H1 (cell line): ENCODE measurements around the gene TIE1.

Experiments used
- CTCF ChIP-seq, 3 experiments: IDR thresholded peaks; 1 replicate in 2 of 3; 2 replicates in 1 of 3; pipeline versions ENCODE4 v1.5.1 to v1.6.1; 2011; ENCODE audit warnings: low read length in 3 of 3, mild to moderate bottlenecking in 3 of 3, inconsistent platforms in 2 of 3, low read depth in 1 of 3, moderate library complexity in 1 of 3; ENCODE audit not compliant: insufficient read depth in 1 of 3; ENCODE audit errors: control extremely low read depth in 1 of 3
- POLR2A ChIP-seq, 2 experiments: IDR thresholded peaks; 1 replicate in 1 of 2; 2 replicates in 1 of 2; pipeline ENCODE4 v1.6.1; 2011; ENCODE audit warnings: low read depth in 2 of 2, low read length in 2 of 2, mild to moderate bottlenecking in 2 of 2; ENCODE audit errors: control extremely low read depth in 1 of 2
- YY1 ChIP-seq: IDR thresholded peaks from 2 replicates; pipeline ENCODE4 v1.6.1; 2011; ENCODE audit warnings: low read depth, mild to moderate bottlenecking, low read length

GRCh38 chr1:43284065-43284464 lies 16.7 kb upstream of the TIE1 start:
- TF ChIP-seq YY1 (no peak), CTCF (IDR thresholded peaks at IDR 0.05; ENCODE audit: control extremely low read depth in 1 of 3, insufficient read depth in 1 of 3, low read depth in 1 of 3, low read length in 3 of 3) (no peak), POLR2A (IDR thresholded peaks at IDR 0.05; ENCODE audit: control extremely low read depth in 1 of 2, low read depth in 2 of 2, low read length in 2 of 2) (no peak)
